HepG2 (cell line): ENCODE data around the gene CLDND2. TPM values are rescaled to one million over a fixed set of nuclear protein-coding genes. Genes with fewer than 3 reads are reported as not detected.

Experiments
- AHR ChIP-seq: IDR thresholded peaks from 2 replicates; pipeline ENCODE4 v1.6.1; 2018; ENCODE audit warnings: missing genetic modification reagents, missing compliant biosample characterization
- ATF3 ChIP-seq: sonication (generic); formaldehyde crosslinking; IDR thresholded peaks from 2 replicates; pipeline ENCODE4 v1.4.0; 2020; ENCODE audit warnings: missing genetic modification reagents
- BCL6 ChIP-seq: IDR thresholded peaks from 2 replicates; pipeline ENCODE4 v1.6.1; 2016; ENCODE audit warnings: missing genetic modification reagents, missing compliant biosample characterization
- CREM ChIP-seq, 2 experiments: sonication (generic) in 1 of 2; formaldehyde crosslinking in 1 of 2; IDR thresholded peaks; 2 replicates each; pipeline versions ENCODE4 v1.4.0 to v1.6.1; 2016 to 2020; ENCODE audit warnings: antibody characterized with exemption in 1 of 2, mild to moderate bottlenecking in 1 of 2, missing genetic modification reagents in 1 of 2
- E2F2 ChIP-seq: sonication (generic); formaldehyde crosslinking; IDR thresholded peaks from 2 replicates; pipeline ENCODE4 v1.4.0; 2020; ENCODE audit warnings: missing genetic modification reagents, borderline replicate concordance
- KLF6 ChIP-seq: IDR thresholded peaks from 2 replicates; pipeline ENCODE4 v1.8.0; 2016; ENCODE audit warnings: missing biosample characterization, missing genetic modification reagents
- MIER3 ChIP-seq: IDR thresholded peaks from 2 replicates; pipeline ENCODE4 v1.6.1; 2016; ENCODE audit warnings: missing compliant biosample characterization, borderline replicate concordance
- MNT ChIP-seq: fragments of 450-650 bp; IDR thresholded peaks from 2 replicates; pipeline ENCODE4 v1.6.1; 2016
- NCOR1 ChIP-seq: fragments of 200-600 bp; sonication (generic); IDR thresholded peaks from 2 replicates; pipeline ENCODE4 v1.7.0; 2017; ENCODE audit warnings: antibody characterized with exemption, low read length, borderline replicate concordance
- PPARG ChIP-seq: conservative IDR thresholded peaks from 2 replicates; pipeline ENCODE4 v1.6.1; 2016; ENCODE audit warnings: missing biosample characterization, missing genetic modification reagents
- SALL1 ChIP-seq: sonication (generic); formaldehyde crosslinking; IDR thresholded peaks from 2 replicates; pipeline ENCODE4 v1.8.0; 2022; ENCODE audit warnings: mild to moderate bottlenecking, missing genetic modification reagents
- SP1 ChIP-seq, 2 experiments: fragments of 450-650 bp in 1 of 2; sonication (generic) in 1 of 2; formaldehyde crosslinking in 1 of 2; IDR thresholded peaks; 2 replicates each; pipeline versions ENCODE4 v1.4.0 to v1.6.1; 2016 to 2020; ENCODE audit warnings: missing genetic modification reagents in 1 of 2
- ZNF142 ChIP-seq: sonication (generic); formaldehyde crosslinking; IDR thresholded peaks from 2 replicates; pipeline ENCODE4 v1.4.0; 2020; ENCODE audit warnings: missing genetic modification reagents
- ZNF232 ChIP-seq: sonication (generic); formaldehyde crosslinking; IDR thresholded peaks from 2 replicates; pipeline ENCODE4 v1.4.0; 2020; ENCODE audit warnings: missing genetic modification reagents, borderline replicate concordance
- ZNF263 ChIP-seq: sonication (generic); formaldehyde crosslinking; IDR thresholded peaks from 2 replicates; pipeline ENCODE4 v1.4.0; 2020; ENCODE audit warnings: missing genetic modification reagents
- ZNF362 ChIP-seq: sonication (generic); formaldehyde crosslinking; IDR thresholded peaks from 2 replicates; pipeline ENCODE4 v1.4.0; 2020; ENCODE audit warnings: missing genetic modification reagents, mild to moderate bottlenecking, borderline replicate concordance
- polyA plus RNA-seq, 8 experiments: library from polyadenylated mRNA; depleted of rRNA in 3 of 8; stranded (reverse) in 7 of 8; unstranded in 1 of 8; fragments of >200 nt; fragmentation: Illumina TruSeq in 4 of 8; extraction: Trizol in 4 of 8; gene quantifications; 2 replicates each; pipeline versions ENCODE4 v1.2.1 to v1.2.3, GENCODE V29; 2011 to 2016; ENCODE audit warnings: low read depth in 4 of 8, missing spikeins in 1 of 8, mixed read lengths in 1 of 8; ENCODE audit not compliant: insufficient read depth in 1 of 8
- total RNA-seq, 5 experiments: library from RNA; depleted of rRNA; stranded (reverse); fragments of >200 nt; fragmentation: Illumina TruSeq; extraction: Trizol; gene quantifications; 2 replicates each; pipeline ENCODE4 v1.2.3, GENCODE V29; 2016; ENCODE audit warnings: low read depth in 1 of 5

Gene CLDND2
- total and polyA plus RNA-seq, 2 of the 13 experiments (the other 11 are each of a cell fraction or from before 2014, with no cell fraction given): 0.84 to 1.8 TPM

- 0 out of 2 replicates have a peak, but pooled peaks have one; percentile 65 for TF ChIP-seq ZNF142 (CRISPR knock-in tag)
- peak; percentile 35; the same call in 1 of the 2 replicates for TF ChIP-seq MNT
- peak; percentile 23; the same call in 1 of the 2 replicates for TF ChIP-seq BCL6 (CRISPR knock-in tag)
- no peak for TF ChIP-seq ATF3 (CRISPR knock-in tag)
- TF ChIP-seq KLF6 (CRISPR knock-in tag): peak; percentile 73
- TF ChIP-seq PPARG (CRISPR knock-in tag): peak; percentile 62
- TF ChIP-seq ZNF263 (CRISPR knock-in tag): no peak
- no peak for TF ChIP-seq ZNF232
- peak; percentile 60; the same call in 1 of the 2 replicates for TF ChIP-seq ZNF362 (CRISPR knock-in tag)
- peak; percentile 30; the same call in 1 of the 2 replicates for TF ChIP-seq E2F2 (CRISPR knock-in tag)
- no peak; the same call in 1 of the 2 replicates for TF ChIP-seq MIER3 (CRISPR knock-in tag)
- TF ChIP-seq NCOR1: no peak; the same call in 1 of the 2 replicates
- TF ChIP-seq AHR (CRISPR knock-in tag): 0 out of 2 replicates have a peak, but pooled peaks have one; percentile 9
- peak; percentile 80 for TF ChIP-seq SALL1
- TF ChIP-seq SP1 (IDR thresholded peaks at IDR 0.05): peak; percentile 60; the same call in 1 of the 2 replicates
- TF ChIP-seq SP1 (CRISPR knock-in tag; IDR thresholded peaks at IDR 0.05): peak; percentile 93
- no peak for TF ChIP-seq CREM (IDR thresholded peaks at IDR 0.05)
- TF ChIP-seq CREM (CRISPR knock-in tag; IDR thresholded peaks at IDR 0.05): no peak
Observed at GRCh38 chr19:51367565-51368365, 1.0 kb downstream of the CLDND2 start (continued).
